CD4-positive, alpha-beta T cell (primary cell): ENCODE results near the gene SURF2. TPM values are rescaled to one million over a fixed set of nuclear protein-coding genes. Genes with fewer than 3 reads are reported as not detected.
"Not testable (repeated sequence)": the region's sequence is repeated elsewhere in the genome, so short reads cannot be mapped to it uniquely, and the experiment has no call there.

Experiments
- ATAC-seq: fragments of 200-7000 bp; cut with Tn5 transposase; one replicate; pipeline ENCODE4 v1.10.0; 2022; ENCODE audit warnings: mild to moderate bottlenecking; ENCODE audit not compliant: poor library complexity
- CTCF ChIA-PET: fragments of 350-600 bp; sonication (Branson Sonifier 250); formaldehyde crosslinking; loops from one replicate; lab custom pipeline; 2021; ENCODE audit warnings: antibody characterized with exemption, inconsistent platforms; lab: Charles Lee
- POLR2A ChIA-PET: fragments of 350-600 bp; sonication (Branson Sonifier 250); formaldehyde crosslinking; loops from one replicate; lab custom pipeline; 2021; ENCODE audit warnings: antibody characterized with exemption, inconsistent platforms; lab: Charles Lee
- DNase-seq, 14 experiments: peaks; one replicate each; pipeline ENCODE4 v3.0.0-alpha.2; 2013 to 2020; ENCODE audit warnings: mixed read lengths in 2 of 14
- H3K27ac ChIP-seq, 2 donors: one replicate each; pipeline versions ENCODE4 v1.5.1 to v1.7.0; 2013; ENCODE audit warnings: low read length in 2 of 2, low read depth in 1 of 2, mild to moderate bottlenecking in 1 of 2
- H3K27me3 ChIP-seq, 2 experiments: 1 replicate in 1 of 2; 2 replicates in 1 of 2; pipeline versions ENCODE4 v1.6.1 to v1.7.0; 2013; ENCODE audit warnings: low read length in 2 of 2, control low read depth in 1 of 2, mild to moderate bottlenecking in 1 of 2, moderate library complexity in 1 of 2; ENCODE audit not compliant: insufficient read depth in 2 of 2, control insufficient read depth in 1 of 2
- H3K36me3 ChIP-seq: one replicate; pipeline ENCODE4 v1.6.1; 2013; ENCODE audit warnings: low read length, control low read depth; ENCODE audit not compliant: insufficient read depth
- H3K4me1 ChIP-seq: one replicate; pipeline ENCODE4 v1.6.1; 2013; ENCODE audit warnings: low read length, control low read depth; ENCODE audit not compliant: insufficient read depth
- H3K4me3 ChIP-seq: one replicate; pipeline ENCODE4 v1.5.1; 2013; ENCODE audit warnings: mild to moderate bottlenecking, low read length, moderate library complexity
- H3K9me3 ChIP-seq, 2 experiments: 1 replicate in 1 of 2; 2 replicates in 1 of 2; pipeline versions ENCODE4 v1.6.1 to v1.7.0; 2013; ENCODE audit warnings: low read length in 2 of 2, mild to moderate bottlenecking in 2 of 2, control low read depth in 1 of 2, moderate library complexity in 1 of 2; ENCODE audit not compliant: control insufficient read depth in 1 of 2, insufficient read depth in 1 of 2
- H3K27ac Mint-ChIP-seq: one replicate; pipeline ENCODE4 v1.8.0; 2020; ENCODE audit warnings: mixed read lengths
- H3K27me3 Mint-ChIP-seq: one replicate; pipeline ENCODE4 v1.8.0; 2021; ENCODE audit warnings: mixed read lengths
- H3K36me3 Mint-ChIP-seq: one replicate; pipeline ENCODE4 v1.8.0; 2021; ENCODE audit warnings: low read depth, mixed read lengths
- H3K4me1 Mint-ChIP-seq: one replicate; pipeline ENCODE4 v1.8.0; 2021; ENCODE audit warnings: low read depth, mixed read lengths
- H3K4me3 Mint-ChIP-seq: one replicate; pipeline ENCODE4 v1.8.0; 2020; ENCODE audit warnings: mild to moderate bottlenecking, mixed read lengths
- H3K9me3 Mint-ChIP-seq: one replicate; pipeline ENCODE4 v1.8.0; 2020; ENCODE audit warnings: mixed read lengths
- intact Hi-C, 2 experiments: fragments of 100-400 bp; cut with DNase I in 1 of 2; cut with micrococcal nuclease in 1 of 2; formaldehyde crosslinking; loops; one replicate each; pipeline versions ENCODE4 v1.15.1 to v1.9.0; 2023 to 2025; cut with DNase I, micrococcal nuclease
- total RNA-seq, 174 experiments: library from RNA in 2 of 174; stranded (reverse) in 2 of 174; gene quantifications; one replicate each; pipeline ENCODE4 v1.2.3 and lab custom pipeline; 2021 to 2026
- TF ChIP-seq, protein P1 (sequence below): fragments of 200-600 bp; IDR thresholded peaks from one replicate; pipeline ENCODE4 v1.8.0; 2022; ENCODE audit warnings: antibody characterized with exemption, mild to moderate bottlenecking

Gene SURF2
- total RNA-seq, 2 experiments from 2014 or later = 12.7 TPM

- no peak overlapping the region for H3K27ac Mint-ChIP-seq
- peak overlapping the region; percentile 11 for H3K4me3 Mint-ChIP-seq
- H3K36me3 Mint-ChIP-seq = peaks cover 67% of the 10 kb centered on the region
These were observed 22.8 kb upstream of the SURF2 start for GRCh38 chr9:133333566-133333965.

DNA sequence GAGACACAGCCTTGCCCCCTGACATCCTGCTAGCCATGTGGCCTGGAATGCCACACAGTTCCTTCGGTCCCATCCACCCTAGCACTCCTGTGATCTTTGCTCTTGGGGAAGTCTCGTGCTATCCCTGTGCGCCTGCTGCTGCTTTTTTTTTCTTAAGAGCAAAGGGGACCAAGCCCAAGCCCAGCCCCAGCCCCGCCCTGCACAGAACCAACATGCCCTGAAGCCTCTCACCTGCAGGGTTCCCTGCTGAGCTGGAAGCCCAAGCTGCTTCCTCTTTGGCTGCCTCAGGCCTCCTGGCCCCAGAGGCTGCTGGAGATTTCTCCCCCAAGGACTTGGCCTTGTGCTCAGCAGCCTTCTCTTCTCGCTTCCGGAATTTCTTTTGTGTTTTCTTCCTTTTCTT, 22.2 kb upstream of the SURF2 start:
- Histone ChIP-seq H3K4me1 (peaks cover 37% of the 10 kb centered on the region), H3K4me3 (no peak overlapping the region), H3K9me3 (no peaks in the 10 kb centered on the region), H3K27ac (no peak overlapping the region), H3K27me3 (no peaks in the 10 kb centered on the region), H3K36me3 (peaks cover 44% of the 10 kb centered on the region)
- Mint-ChIP-seq H3K9me3 (no peaks in the 10 kb centered on the region), H3K27ac (no peak overlapping the region), H3K36me3 (peaks cover 65% of the 10 kb centered on the region), H3K4me3 (no peak overlapping the region), H3K27me3 (no peaks in the 10 kb centered on the region), H3K4me1 (peaks cover 17% of the 10 kb centered on the region)
- POLR2A ChIA-PET = interaction anchor here (1.1 to 3.2 kb wide), 3 partner anchors 14 to 186 kb away, joined by 3 to 19 read pairs (median 16); partner anchors contain the start of genes MED22, RPL7A and STKLD1
- DNase-seq (no peak), ATAC-seq (no peak)
- intact Hi-C loops = loop anchor here in 1 of 2 experiments (5.0 kb wide), 2 partner anchors 302 to 387 kb away; partner anchors contain the start of gene GTF3C5
- TF ChIP-seq, protein P1, sequence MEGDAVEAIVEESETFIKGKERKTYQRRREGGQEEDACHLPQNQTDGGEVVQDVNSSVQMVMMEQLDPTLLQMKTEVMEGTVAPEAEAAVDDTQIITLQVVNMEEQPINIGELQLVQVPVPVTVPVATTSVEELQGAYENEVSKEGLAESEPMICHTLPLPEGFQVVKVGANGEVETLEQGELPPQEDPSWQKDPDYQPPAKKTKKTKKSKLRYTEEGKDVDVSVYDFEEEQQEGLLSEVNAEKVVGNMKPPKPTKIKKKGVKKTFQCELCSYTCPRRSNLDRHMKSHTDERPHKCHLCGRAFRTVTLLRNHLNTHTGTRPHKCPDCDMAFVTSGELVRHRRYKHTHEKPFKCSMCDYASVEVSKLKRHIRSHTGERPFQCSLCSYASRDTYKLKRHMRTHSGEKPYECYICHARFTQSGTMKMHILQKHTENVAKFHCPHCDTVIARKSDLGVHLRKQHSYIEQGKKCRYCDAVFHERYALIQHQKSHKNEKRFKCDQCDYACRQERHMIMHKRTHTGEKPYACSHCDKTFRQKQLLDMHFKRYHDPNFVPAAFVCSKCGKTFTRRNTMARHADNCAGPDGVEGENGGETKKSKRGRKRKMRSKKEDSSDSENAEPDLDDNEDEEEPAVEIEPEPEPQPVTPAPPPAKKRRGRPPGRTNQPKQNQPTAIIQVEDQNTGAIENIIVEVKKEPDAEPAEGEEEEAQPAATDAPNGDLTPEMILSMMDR = no peak
- CTCF ChIA-PET = interaction anchor here (1.0 kb wide), 1 partner anchor 153 kb away, joined by 3 read pairs; no protein-coding TSS in a partner anchor

More at GRCh38 chr9:133333566-133333965, 22.8 kb upstream of the SURF2 start:
- H3K36me3 ChIP-seq = peaks cover 43% of the 10 kb centered on the region
- CTCF ChIA-PET = no interaction called here
- H3K4me3 ChIP-seq = no peak overlapping the region
- intact Hi-C loops = loop anchor here in 1 of 2 experiments (5.0 kb wide), 2 partner anchors 301 to 386 kb away; partner anchors contain the start of gene GTF3C5
- POLR2A ChIA-PET = interaction anchor here (1.1 to 3.2 kb wide), 2 partner anchors 14 to 185 kb away, joined by 3 to 19 read pairs; partner anchors contain the start of genes MED22 and RPL7A
- H3K27me3 ChIP-seq = no peaks in the 10 kb centered on the region
- Mint-ChIP-seq H3K9me3 (no peaks in the 10 kb centered on the region), H3K27me3 (no peaks in the 10 kb centered on the region), H3K4me1 (peaks cover 17% of the 10 kb centered on the region)
- H3K27ac ChIP-seq = no peak overlapping the region
- TF ChIP-seq, protein P1 = no peak
- H3K9me3 ChIP-seq = no peaks in the 10 kb centered on the region
- H3K4me1 ChIP-seq = peaks cover 37% of the 10 kb centered on the region
- ATAC-seq (no peak), DNase-seq (peak in 1 of 14 experiments; percentile 28)

DNA sequence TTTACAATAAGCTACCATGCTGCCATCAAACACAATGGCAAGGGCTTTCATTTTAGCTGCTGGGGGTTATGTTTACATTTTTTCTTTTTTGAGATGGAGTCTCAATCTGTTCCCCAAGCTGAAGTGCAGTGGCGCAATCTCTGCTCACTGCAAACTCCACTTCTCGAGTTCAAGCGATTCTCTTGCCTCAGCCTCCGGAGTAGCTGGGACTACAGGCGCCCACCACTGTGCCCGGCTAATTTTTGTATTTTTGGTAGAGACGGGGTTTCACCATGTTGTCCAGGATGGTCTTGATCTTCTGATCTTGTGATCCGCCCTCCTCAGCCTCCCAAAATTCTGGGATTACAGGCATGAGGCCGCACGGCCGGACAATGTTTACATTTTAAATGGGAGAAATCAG, 21.5 kb upstream of the SURF2 start:
- peaks cover 68% of the 10 kb centered on the region for H3K36me3 Mint-ChIP-seq

More for the DNA sequence above, 21.5 kb upstream of the SURF2 start:
- H3K27me3 ChIP-seq, ATAC-seq, H3K9me3 ChIP-seq, H3K9me3 Mint-ChIP-seq, H3K27ac ChIP-seq, DNase-seq, H3K27me3 Mint-ChIP-seq: not testable (repeated sequence)
- Mint-ChIP-seq H3K27ac (peak overlapping the region; percentile 91), H3K4me1 (peaks cover 23% of the 10 kb centered on the region), H3K4me3 (peak overlapping the region; percentile 97)
- CTCF ChIA-PET = interaction anchor here (1.0 kb wide), 1 partner anchor 152 kb away, joined by 3 read pairs; no protein-coding TSS in a partner anchor
- H3K4me1 ChIP-seq = peaks cover 42% of the 10 kb centered on the region
- intact Hi-C loops = loop anchor here in 1 of 2 experiments (5.0 kb wide), 5 partner anchors 142 to 663 kb away; partner anchors contain the start of genes GTF3C4, GTF3C5 and SLC2A6
- peaks cover 51% of the 10 kb centered on the region for H3K36me3 ChIP-seq
- POLR2A ChIA-PET = interaction anchor here (1.1 to 3.2 kb wide), 4 partner anchors 13 to 187 kb away, joined by 3 to 19 read pairs (median 10); partner anchors contain the start of genes MED22, RPL7A and STKLD1
- peak overlapping the region; percentile 86 for H3K4me3 ChIP-seq
